ENCODE data around the gene ERMP1. TPM values are rescaled to one million over a fixed set of nuclear protein-coding genes. Genes with fewer than 3 reads are reported as not detected.

The ERMP1 gene
- total and polyA plus RNA-seq, 2 of the 8 experiments (the other 6 are each of a cell fraction or from before 2014, with no cell fraction given), result 12.8 to 16.7 TPM

- no peak overlapping the region for H3K4me2 ChIP-seq (ENCODE audit: insufficient read depth in 1 of 2, low read depth in 2 of 2, low read length in 2 of 2)
- no peaks in the 10 kb centered on the region for H3K23me2 ChIP-seq (ENCODE audit: low read depth, low read length)
- H3K9me3 ChIP-seq (ENCODE audit: insufficient read depth in 2 of 2, low read depth in 1 of 2, low read length in 1 of 2), result no peaks in the 10 kb centered on the region
- H3K27ac ChIP-seq (ENCODE audit: low read depth, low read length), result no peak overlapping the region
- H2BK120ac ChIP-seq (replicated peaks; ENCODE audit: low read depth, low read length), result no peak overlapping the region
- no peak overlapping the region for H3K56ac ChIP-seq (replicated peaks; ENCODE audit: insufficient read length, low read depth, low read length)
- no peak overlapping the region for H3K23ac ChIP-seq (ENCODE audit: insufficient read length)
- no peak overlapping the region for H3K18ac ChIP-seq (ENCODE audit: extremely low read depth, low read length)
- no peak overlapping the region for H3K4ac ChIP-seq (replicated peaks; ENCODE audit: insufficient read length, low read depth, low read length)
- no peak overlapping the region for H3K9ac ChIP-seq (replicated peaks in 1 of 4; ENCODE audit: extremely low read depth in 1 of 4, low read depth in 3 of 4, low read length in 3 of 4)
- FAIRE-seq (no peak), DNase-seq (ENCODE audit: low read depth in 1 of 2, low spot score in 2 of 2) (no peak)
- H3K79me1 ChIP-seq (ENCODE audit: low read depth, low read length), result no peaks in the 10 kb centered on the region
- no peak overlapping the region for H4K5ac ChIP-seq (ENCODE audit: insufficient read length, low read depth, low read length)
- no peaks in the 10 kb centered on the region for H3K79me2 ChIP-seq (ENCODE audit: control insufficient read depth in 1 of 2, insufficient read depth in 2 of 2, low read length in 2 of 2)
- H3K4me1 ChIP-seq (replicated peaks in 1 of 4; ENCODE audit: control insufficient read depth in 3 of 4, insufficient read depth in 4 of 4, low read length in 3 of 4), result no peaks in the 10 kb centered on the region
- no peak overlapping the region for H2BK12ac ChIP-seq (ENCODE audit: low read depth, low read length)
- no peak overlapping the region for H4K91ac ChIP-seq (replicated peaks; ENCODE audit: insufficient read length, low read length)
- no peak overlapping the region for H2BK5ac ChIP-seq (ENCODE audit: low read depth, low read length)
- no peak overlapping the region for H2BK15ac ChIP-seq (ENCODE audit: low read length)
- H3K4me3 ChIP-seq (ENCODE audit: extremely low read depth in 1 of 4, insufficient read depth in 2 of 4, low read depth in 3 of 4, low read length in 4 of 4), result no peak overlapping the region
- TF ChIP-seq BCL11A (IDR thresholded peaks at IDR 0.05; ENCODE audit: low read depth in 2 of 2, low read length in 2 of 2) (no peak), TEAD4 (IDR thresholded peaks at IDR 0.05; ENCODE audit: low read depth, low read length) (no peak), HDAC2 (IDR thresholded peaks at IDR 0.05; ENCODE audit: borderline replicate concordance in 1 of 2, low read depth in 2 of 2, low read length in 2 of 2) (no peak), CHD2 (IDR thresholded peaks at IDR 0.05; ENCODE audit: low read length) (no peak), SAP30 (IDR thresholded peaks at IDR 0.05; ENCODE audit: insufficient read depth, insufficient replicate concordance, low read length) (no peak), CBX5 (IDR thresholded peaks at IDR 0.05; ENCODE audit: low read depth, low read length) (no peak), EP300 (IDR thresholded peaks at IDR 0.05; ENCODE audit: borderline replicate concordance in 1 of 2, low read depth in 2 of 2, low read length in 2 of 2) (no peak)
- TF ChIP-seq, protein P1, sequence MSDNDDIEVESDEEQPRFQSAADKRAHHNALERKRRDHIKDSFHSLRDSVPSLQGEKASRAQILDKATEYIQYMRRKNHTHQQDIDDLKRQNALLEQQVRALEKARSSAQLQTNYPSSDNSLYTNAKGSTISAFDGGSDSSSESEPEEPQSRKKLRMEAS (IDR thresholded peaks at IDR 0.05), result no peak
- H4K8ac ChIP-seq (ENCODE audit: extremely low read depth, insufficient read depth, low read length), result no peak overlapping the region
- H3K27me3 ChIP-seq (replicated peaks in 1 of 4; ENCODE audit: control insufficient read depth in 3 of 4, extremely low read depth in 1 of 4, insufficient read depth in 3 of 4, low read length in 3 of 4), result no peaks in the 10 kb centered on the region
- H2BK20ac ChIP-seq (ENCODE audit: low read length), result no peak overlapping the region
- ChIA-PET POLR2A (ENCODE audit: partially characterized antibody) (no interaction called here), CTCF (ENCODE audit: partially characterized antibody) (interaction anchor here (0.9 to 4.5 kb wide), 3 partner anchors 9 to 28 kb away, joined by 3 to 26 read pairs (median 13); no protein-coding TSS in a partner anchor)
- H2AK5ac ChIP-seq (ENCODE audit: low read depth, low read length), result no peak overlapping the region
- no peaks in the 10 kb centered on the region for H4K20me1 ChIP-seq (replicated peaks in 1 of 2; ENCODE audit: control insufficient read depth in 1 of 2, insufficient read depth in 2 of 2, low read length in 2 of 2)
- no peak overlapping the region for H3K14ac ChIP-seq (ENCODE audit: insufficient read length)
- no peak overlapping the region for H2AFZ ChIP-seq (ENCODE audit: low read length)
- no peaks in the 10 kb centered on the region for H3K36me3 ChIP-seq (ENCODE audit: control insufficient read depth in 2 of 4, insufficient read depth in 4 of 4, low read length in 3 of 4)
Observed at GRCh38 chr9:5857928-5858327, 25.0 kb upstream of the ERMP1 start.

Measured in H1 (cell line).